IPS-18c (cell line): Measurements from ENCODE around the gene FYB2.
"Not testable (repeated sequence)": the region's sequence is repeated elsewhere in the genome, so short reads cannot be mapped to it uniquely, and the experiment has no call there.

Source experiments
- H3K4me3 ChIP-seq: 2 replicates; pipeline ENCODE4 v1.7.0; 2013; ENCODE audit warnings: low read depth, mild to moderate bottlenecking, low read length, moderate library complexity; ENCODE audit not compliant: insufficient read depth
- H3K9me3 ChIP-seq: one replicate; pipeline ENCODE4 v1.6.1; 2013; ENCODE audit warnings: mild to moderate bottlenecking, low read length, moderate library complexity; ENCODE audit not compliant: control insufficient read depth, insufficient read depth

The FYB2 gene

DNA sequence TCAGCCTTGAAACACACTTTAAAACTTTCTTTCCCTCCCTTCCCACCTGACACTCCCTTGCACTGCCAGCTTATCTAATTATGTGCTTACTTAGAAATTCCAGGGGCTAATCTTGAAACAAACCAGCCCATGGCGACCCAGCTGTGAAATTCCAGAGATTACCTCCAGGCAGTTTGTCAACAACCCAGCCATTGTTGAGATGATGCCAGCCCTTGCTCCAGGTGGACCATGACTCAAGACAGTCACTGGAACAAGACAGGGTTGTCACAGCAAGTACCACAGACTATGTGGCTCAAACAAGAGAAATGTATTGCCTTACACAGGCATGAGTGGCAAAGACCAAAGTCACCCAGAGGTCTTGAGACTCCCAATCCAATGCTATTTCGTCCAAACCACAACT lies 7.9 kb downstream of the FYB2 start:
- no peak overlapping the region for H3K4me3 ChIP-seq
- H3K9me3 ChIP-seq: no peaks in the 10 kb centered on the region

GRCh38 chr1:56808410-56808809 lies 10.8 kb downstream of the FYB2 start:
- Histone ChIP-seq H3K4me3 (no peak overlapping the region), H3K9me3 (no peaks in the 10 kb centered on the region)

- H3K4me3 ChIP-seq: no peak overlapping the region
- H3K9me3 ChIP-seq: no peaks in the 10 kb centered on the region
Measured at GRCh38 chr1:56806804-56807203, 12.4 kb downstream of the FYB2 start.

GRCh38 chr1:56803561-56804156 lies 15.5 kb downstream of the FYB2 start:
- no peaks in the 10 kb centered on the region for H3K9me3 ChIP-seq
- no peak overlapping the region for H3K4me3 ChIP-seq

- no peaks in the 10 kb centered on the region for H3K9me3 ChIP-seq
- no peak overlapping the region for H3K4me3 ChIP-seq
Measured at GRCh38 chr1:56799605-56800400, 19.4 kb downstream of the FYB2 start.

DNA sequence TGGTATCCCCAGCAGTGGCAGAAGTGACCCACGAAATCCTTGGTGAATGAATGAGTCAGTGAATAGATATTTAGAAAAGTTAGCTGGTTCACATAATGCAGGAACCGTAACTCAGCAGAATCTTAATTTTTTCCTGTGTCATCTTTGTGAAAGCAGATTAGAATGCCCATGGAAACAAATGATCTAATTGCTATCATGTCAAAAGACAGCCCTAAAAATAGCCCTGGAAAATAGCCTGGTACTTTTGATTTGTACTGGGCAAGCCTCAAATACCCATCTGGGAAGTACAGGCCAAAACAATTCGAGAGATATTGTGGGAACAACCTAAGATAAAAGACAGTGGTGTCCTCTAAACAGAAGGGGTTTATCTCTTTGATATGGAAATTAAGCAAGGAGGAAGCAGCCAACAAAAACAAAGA lies 21.1 kb downstream of the FYB2 start:
- Histone ChIP-seq H3K4me3 (no peak overlapping the region), H3K9me3 (no peaks in the 10 kb centered on the region)

DNA sequence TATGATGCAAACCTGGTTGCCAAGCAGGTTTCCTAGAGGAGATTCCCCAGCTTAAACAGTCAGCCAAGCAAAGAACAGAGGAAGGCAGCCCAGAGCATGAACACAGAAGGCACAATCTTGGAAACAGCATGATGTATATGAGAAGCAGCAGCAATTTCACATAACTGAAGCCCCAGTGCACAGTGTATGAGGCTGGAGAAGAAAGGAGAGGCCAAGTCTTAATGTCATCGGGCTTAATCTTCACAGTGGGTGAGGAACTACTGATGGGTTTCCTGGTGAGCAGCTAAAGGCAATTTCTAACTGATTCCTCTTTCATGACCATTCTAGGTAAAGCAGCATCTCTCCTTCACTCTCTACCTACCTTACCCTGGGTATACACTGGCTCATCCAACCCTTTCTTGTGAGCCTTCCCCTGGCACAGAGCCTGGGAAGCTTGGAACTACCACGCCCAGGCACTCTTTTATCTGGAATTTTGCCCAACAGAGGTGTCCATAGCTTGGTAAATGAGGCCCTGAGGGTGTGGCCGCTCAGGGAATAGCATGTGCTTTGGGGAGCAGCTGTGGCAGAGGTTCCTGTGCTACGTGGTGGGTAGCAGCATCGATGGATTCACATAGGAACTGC lies 22.0 kb downstream of the FYB2 start:
- H3K4me3 ChIP-seq: no peak overlapping the region
- H3K9me3 ChIP-seq: no peaks in the 10 kb centered on the region

GRCh38 chr1:56795870-56796269 lies 23.3 kb downstream of the FYB2 start:
- no peak overlapping the region for H3K4me3 ChIP-seq
- no peaks in the 10 kb centered on the region for H3K9me3 ChIP-seq

GRCh38 chr1:56790036-56790435 lies 29.2 kb downstream of the FYB2 start:
- H3K9me3 ChIP-seq: no peaks in the 10 kb centered on the region
- no peak overlapping the region for H3K4me3 ChIP-seq

DNA sequence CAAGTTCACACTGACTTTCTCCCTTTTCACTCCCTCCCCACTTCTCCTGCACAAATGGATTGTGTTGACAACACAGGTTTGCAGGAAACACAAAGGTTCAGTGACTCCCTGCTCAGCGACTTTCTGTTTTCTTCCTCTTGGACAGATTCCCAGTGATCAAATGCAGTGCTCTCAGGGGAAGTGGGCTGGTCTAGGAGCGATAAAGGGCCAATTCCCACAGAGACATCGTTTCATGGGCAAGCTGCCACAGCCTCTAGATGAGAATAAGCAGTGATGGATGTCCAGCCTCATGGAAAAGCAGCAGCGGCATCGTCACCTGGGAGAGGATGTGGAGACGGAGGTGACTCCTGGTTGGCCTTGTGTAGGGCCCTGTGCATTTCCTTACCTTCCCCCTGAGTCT lies 30.6 kb downstream of the FYB2 start:
- Histone ChIP-seq H3K9me3 (no peaks in the 10 kb centered on the region), H3K4me3 (no peak overlapping the region)

DNA sequence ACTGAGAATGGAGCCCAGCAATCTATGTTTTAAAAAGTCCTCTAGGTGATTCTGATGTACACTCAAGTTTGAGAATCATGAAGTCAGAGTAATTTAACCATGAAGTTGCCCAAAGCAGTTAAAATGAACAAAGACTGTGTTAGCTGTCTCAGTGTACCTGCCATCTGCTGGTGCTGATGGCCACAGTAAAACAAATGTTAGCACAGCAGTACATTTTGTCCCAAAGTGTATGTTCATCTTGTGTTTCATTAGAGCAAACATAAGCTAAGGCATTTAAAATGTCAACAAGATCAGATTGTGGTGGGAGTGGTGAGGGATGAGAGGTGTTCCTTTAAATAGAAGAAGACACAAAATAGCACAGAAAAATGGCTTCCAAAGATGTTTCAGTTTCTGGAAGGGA lies 31.1 kb downstream of the FYB2 start:
- Histone ChIP-seq H3K4me3 (no peak overlapping the region), H3K9me3 (no peaks in the 10 kb centered on the region)

- H3K9me3 ChIP-seq: no peaks in the 10 kb centered on the region
- no peak overlapping the region for H3K4me3 ChIP-seq
Measured at GRCh38 chr1:56787330-56787729, 31.9 kb downstream of the FYB2 start.

GRCh38 chr1:56782773-56783172 lies 36.4 kb downstream of the FYB2 start:
- H3K9me3 ChIP-seq: no peaks in the 10 kb centered on the region
- no peak overlapping the region for H3K4me3 ChIP-seq

GRCh38 chr1:56780826-56781225 lies 38.4 kb downstream of the FYB2 start:
- Histone ChIP-seq H3K9me3 (no peaks in the 10 kb centered on the region), H3K4me3 (no peak overlapping the region)

- no peak overlapping the region for H3K4me3 ChIP-seq
- no peaks in the 10 kb centered on the region for H3K9me3 ChIP-seq
Measured at GRCh38 chr1:56780128-56780750, 39.0 kb downstream of the FYB2 start.

DNA sequence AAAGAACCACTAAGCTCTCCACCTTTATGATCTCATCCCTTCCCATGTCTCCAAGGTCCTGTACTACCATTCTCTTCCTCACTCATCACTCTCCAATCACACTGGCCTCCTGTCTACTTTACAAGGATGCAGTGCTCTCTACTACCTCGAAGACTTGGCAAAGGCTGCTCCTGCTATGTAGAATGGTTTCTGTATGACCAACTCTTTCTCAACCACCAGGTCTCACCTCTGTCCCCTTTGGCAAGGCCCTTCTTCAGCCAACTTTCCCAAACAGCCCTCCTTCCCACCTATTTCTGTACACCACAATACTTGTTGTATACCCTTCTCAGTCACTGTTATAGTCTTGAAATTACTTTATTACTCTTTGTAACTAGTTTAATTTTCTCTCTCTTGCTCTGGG lies 41.2 kb downstream of the FYB2 start:
- H3K9me3 ChIP-seq: no peaks in the 10 kb centered on the region
- H3K4me3 ChIP-seq: no peak overlapping the region

GRCh38 chr1:56774732-56775131 lies 44.5 kb downstream of the FYB2 start:
- H3K9me3 ChIP-seq, H3K4me3 ChIP-seq: not testable (repeated sequence)

GRCh38 chr1:56774067-56774609 lies 45.1 kb downstream of the FYB2 start:
- H3K4me3 ChIP-seq: no peak overlapping the region
- no peaks in the 10 kb centered on the region for H3K9me3 ChIP-seq
